GM12873 (cell line): Measurements from ENCODE around the gene IQCM.

Experiments
- TF ChIP-seq, protein P1 (sequence below): IDR thresholded peaks from 2 replicates; pipeline ENCODE4 v1.5.1; 2012; ENCODE audit warnings: low read depth, mild to moderate bottlenecking, moderate library complexity, low read length, control low read depth; ENCODE audit not compliant: insufficient read depth; ENCODE audit errors: missing control alignments

IQCM gene

DNA sequence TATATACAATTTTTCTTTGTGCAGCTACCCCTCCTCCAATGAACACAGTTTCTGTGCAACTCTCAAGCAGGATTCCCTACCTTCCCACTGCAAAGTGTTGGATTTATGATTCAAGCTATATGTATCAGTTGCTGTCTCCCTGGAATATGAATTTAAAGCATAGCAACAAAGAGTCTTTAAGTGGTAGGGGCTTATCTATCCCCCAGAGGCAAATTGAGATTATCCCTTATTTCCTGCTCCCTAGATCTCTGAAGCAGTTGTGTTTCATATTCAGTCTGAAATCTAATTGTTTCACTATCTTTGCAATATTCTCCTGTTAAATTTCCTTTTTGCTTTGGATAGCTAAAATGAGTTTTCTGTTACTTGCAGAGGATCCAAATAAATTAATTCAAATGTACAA, 263.0 kb downstream of the IQCM start:
- TF ChIP-seq, protein P1, sequence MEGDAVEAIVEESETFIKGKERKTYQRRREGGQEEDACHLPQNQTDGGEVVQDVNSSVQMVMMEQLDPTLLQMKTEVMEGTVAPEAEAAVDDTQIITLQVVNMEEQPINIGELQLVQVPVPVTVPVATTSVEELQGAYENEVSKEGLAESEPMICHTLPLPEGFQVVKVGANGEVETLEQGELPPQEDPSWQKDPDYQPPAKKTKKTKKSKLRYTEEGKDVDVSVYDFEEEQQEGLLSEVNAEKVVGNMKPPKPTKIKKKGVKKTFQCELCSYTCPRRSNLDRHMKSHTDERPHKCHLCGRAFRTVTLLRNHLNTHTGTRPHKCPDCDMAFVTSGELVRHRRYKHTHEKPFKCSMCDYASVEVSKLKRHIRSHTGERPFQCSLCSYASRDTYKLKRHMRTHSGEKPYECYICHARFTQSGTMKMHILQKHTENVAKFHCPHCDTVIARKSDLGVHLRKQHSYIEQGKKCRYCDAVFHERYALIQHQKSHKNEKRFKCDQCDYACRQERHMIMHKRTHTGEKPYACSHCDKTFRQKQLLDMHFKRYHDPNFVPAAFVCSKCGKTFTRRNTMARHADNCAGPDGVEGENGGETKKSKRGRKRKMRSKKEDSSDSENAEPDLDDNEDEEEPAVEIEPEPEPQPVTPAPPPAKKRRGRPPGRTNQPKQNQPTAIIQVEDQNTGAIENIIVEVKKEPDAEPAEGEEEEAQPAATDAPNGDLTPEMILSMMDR = no peak

GRCh38 chr4:149549911-149550310, 265.7 kb downstream of the IQCM start:
- TF ChIP-seq, protein P1 = no peak

DNA sequence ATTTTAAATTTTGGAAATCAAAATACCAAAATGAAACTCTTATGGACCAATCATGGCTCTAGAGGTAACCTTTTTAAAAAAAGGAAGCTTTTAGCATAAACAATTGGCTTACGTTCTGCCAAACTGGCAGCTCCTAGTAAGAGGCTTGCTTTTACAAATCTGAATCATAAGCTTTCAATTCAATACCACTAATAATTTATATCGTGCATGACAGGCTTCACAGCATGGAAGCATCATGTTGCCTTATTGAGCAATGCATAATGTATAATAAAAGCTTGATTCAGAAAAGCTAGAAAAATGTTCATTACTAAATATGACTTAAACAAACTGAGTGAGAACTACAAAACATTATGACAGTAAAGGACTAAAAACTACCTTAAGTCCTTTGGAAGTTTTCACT, 280.9 kb downstream of the IQCM start:
- TF ChIP-seq, protein P1 = no peak

- TF ChIP-seq, protein P1 = no peak
These were observed 283.8 kb downstream of the IQCM start for GRCh38 chr4:149531861-149532260.

- TF ChIP-seq, protein P1 = no peak
These were observed 292.6 kb downstream of the IQCM start for GRCh38 chr4:149523039-149523438.

DNA sequence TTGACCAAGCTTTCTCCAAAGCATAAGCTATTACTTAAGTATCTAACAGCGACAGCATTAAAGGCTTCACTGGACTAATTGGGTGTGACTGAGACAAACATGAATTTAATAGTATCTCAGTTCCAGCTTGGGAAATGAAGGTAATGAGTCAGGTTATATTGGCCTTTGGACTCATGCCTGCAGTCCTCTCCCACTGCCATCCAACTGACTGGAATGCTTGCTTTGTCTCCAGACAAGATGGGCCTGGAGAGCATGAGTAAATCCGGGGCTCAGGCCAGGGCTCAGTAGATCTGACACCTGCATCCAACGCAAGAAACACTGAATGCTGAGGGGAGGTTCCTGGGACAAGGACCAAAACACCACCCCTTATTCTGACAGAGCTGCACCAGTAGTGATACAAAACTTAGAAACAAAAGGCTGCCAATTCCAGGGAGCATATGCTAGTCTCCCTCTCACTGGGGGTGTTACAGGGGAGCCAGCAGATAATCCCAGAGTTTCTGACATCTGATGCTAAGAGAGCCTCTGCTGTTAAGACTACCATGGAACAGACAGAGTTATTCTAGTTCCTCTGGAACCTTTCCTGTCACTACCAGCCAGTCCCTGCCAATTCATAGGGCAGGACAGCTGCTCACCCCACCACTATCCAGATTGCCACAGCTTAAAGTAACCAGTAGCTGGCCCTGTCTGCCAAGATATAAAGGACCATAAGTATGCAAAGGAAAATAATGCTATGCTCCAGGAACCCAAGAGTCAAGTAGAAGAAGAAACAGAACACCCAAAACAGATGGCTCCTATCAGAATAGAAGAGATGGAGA, 293.8 kb downstream of the IQCM start:
- TF ChIP-seq, protein P1 = no peak

DNA sequence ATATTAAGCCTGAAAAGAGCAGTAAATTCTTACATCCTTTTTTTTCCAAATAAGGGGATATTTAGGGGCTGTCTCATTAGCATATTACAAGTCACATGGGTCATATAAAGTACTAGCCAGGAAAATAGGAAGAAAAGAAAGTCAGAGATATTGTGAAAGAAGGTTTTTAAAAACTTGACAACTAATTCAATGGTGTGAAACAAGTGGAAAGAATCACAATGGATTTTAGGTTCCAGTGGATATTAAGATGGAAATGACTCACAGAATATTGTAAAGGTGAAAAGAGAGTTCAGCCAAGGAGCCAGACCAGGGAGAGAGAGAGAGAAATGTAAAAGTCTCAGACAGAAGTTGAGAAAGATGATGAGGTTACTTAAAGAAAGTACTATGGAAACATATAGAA, 297.2 kb downstream of the IQCM start:
- TF ChIP-seq, protein P1 = no peak
